PFSK-1 (cell line): ENCODE results near the gene RPS6KA4.

Experiments used
- FOXP2 ChIP-seq: optimal IDR thresholded peaks from 2 replicates; pipeline ENCODE3; 2011; ENCODE audit warnings: borderline replicate concordance, control low read depth, inconsistent platforms; ENCODE audit not compliant: insufficient read depth; ENCODE audit errors: extremely low read length, extremely low read depth
- POLR2AphosphoS5 ChIP-seq: IDR thresholded peaks from 2 replicates; pipeline ENCODE4 v1.6.1; 2012; ENCODE audit warnings: low read depth, mild to moderate bottlenecking, control low read depth, low read length, moderate library complexity
- SIN3A ChIP-seq: IDR thresholded peaks from 2 replicates; pipeline ENCODE4 v1.6.1; 2012; ENCODE audit warnings: mild to moderate bottlenecking, low read length, moderate library complexity, borderline replicate concordance; ENCODE audit not compliant: insufficient read depth

DNA sequence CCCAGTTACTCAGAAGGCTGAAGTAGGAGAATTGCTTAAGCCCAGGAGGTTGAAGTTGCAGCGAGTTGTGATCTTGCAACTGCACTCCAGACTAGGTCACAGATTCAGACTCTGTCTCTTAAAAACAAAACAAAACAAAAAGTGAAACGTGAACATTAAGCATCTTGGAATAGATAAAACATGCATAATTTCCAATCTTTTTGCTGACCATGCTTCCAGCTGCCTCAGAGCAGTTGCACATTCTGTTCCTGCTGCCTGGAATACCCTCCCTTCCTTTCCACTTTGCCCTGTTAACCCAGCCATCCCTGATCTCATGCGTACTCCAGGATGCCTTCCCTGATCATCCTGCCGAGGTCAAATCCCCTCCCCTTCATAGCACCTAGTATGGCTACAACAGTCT lies 19.7 kb upstream of the RPS6KA4 start:
- TF ChIP-seq POLR2AphosphoS5 (no peak), SIN3A (no peak), FOXP2 (no peak)
